K562 (cell line): Measurements from ENCODE around the gene ACSBG1. TPM values are rescaled to one million over a fixed set of nuclear protein-coding genes. Genes with fewer than 3 reads are reported as not detected.

Experiments used
- CEBPB ChIP-seq: fragments of 450-650 bp; IDR thresholded peaks from 2 replicates; pipeline ENCODE4 v1.6.1; 2016; ENCODE audit warnings: missing genetic modification characterization, missing compliant biosample characterization
- CXXC5 ChIP-seq: fragments of 250-450 bp; sonication (Bioruptor Pico); IDR thresholded peaks from 2 replicates; pipeline ENCODE4 v1.8.0; 2022; ENCODE audit warnings: inconsistent platforms, mild to moderate bottlenecking, moderate library complexity
- DPF2 ChIP-seq: fragments of 450-650 bp; IDR thresholded peaks from 2 replicates; pipeline ENCODE4 v1.6.1; 2016
- FOXA3 ChIP-seq, 2 experiments: fragments of 450-650 bp in 1 of 2; sonication (generic) in 1 of 2; formaldehyde crosslinking; IDR thresholded peaks in 1 of 2; conservative IDR thresholded peaks in 1 of 2; 2 replicates each; pipeline versions ENCODE4 v1.4.0 to v1.8.0; 2020 to 2022; ENCODE audit warnings: mild to moderate bottlenecking in 2 of 2, missing genetic modification reagents in 1 of 2
- FOXP4 ChIP-seq: sonication (generic); formaldehyde crosslinking; IDR thresholded peaks from 2 replicates; pipeline ENCODE4 v1.8.0; 2022; ENCODE audit warnings: mild to moderate bottlenecking, missing genetic modification reagents, borderline replicate concordance
- GMEB1 ChIP-seq: fragments of 250-450 bp; sonication (Bioruptor Pico); IDR thresholded peaks from 2 replicates; pipeline ENCODE4 v1.4.0; 2020; ENCODE audit warnings: mild to moderate bottlenecking
- NFE2 ChIP-seq: IDR thresholded peaks from 2 replicates; pipeline ENCODE4 v1.6.1; 2014; ENCODE audit warnings: antibody characterized with exemption, low read depth
- NR4A1 ChIP-seq, 2 experiments: fragments of 250-450 bp in 1 of 2; fragments of 450-650 bp in 1 of 2; sonication (Bioruptor Pico) in 1 of 2; IDR thresholded peaks; 2 replicates each; pipeline versions ENCODE4 v1.4.0 to v1.6.1; 2016 to 2020; ENCODE audit warnings: mild to moderate bottlenecking in 2 of 2, missing compliant biosample characterization in 1 of 2, missing genetic modification characterization in 1 of 2, moderate library complexity in 1 of 2
- PCBP2 ChIP-seq: fragments of 200-400 bp; formaldehyde crosslinking; IDR thresholded peaks from 2 replicates; pipeline ENCODE4 v1.6.1; 2018; ENCODE audit warnings: low read length, low read depth, mild to moderate bottlenecking, moderate library complexity; ENCODE audit not compliant: poor library complexity, severe bottlenecking
- RAD21 ChIP-seq, 2 experiments: fragments of 250-450 bp in 1 of 2; fragments of 450-650 bp in 1 of 2; sonication (Bioruptor Pico) in 1 of 2; formaldehyde crosslinking in 1 of 2; IDR thresholded peaks in 1 of 2; conservative IDR thresholded peaks in 1 of 2; 2 replicates each; pipeline versions ENCODE4 v1.4.0 to v1.8.0; 2020 to 2022; ENCODE audit warnings: mild to moderate bottlenecking in 2 of 2, moderate library complexity in 1 of 2
- RBM34 ChIP-seq: fragments of 200-400 bp; formaldehyde crosslinking; IDR thresholded peaks from 2 replicates; pipeline ENCODE4 v1.6.1; 2018; ENCODE audit warnings: low read length, borderline replicate concordance; ENCODE audit not compliant: insufficient read depth
- RCOR1 ChIP-seq, 2 experiments: IDR thresholded peaks; 2 replicates each; pipeline ENCODE4 v1.6.1; 2012; ENCODE audit warnings: low read depth in 2 of 2, low read length in 2 of 2, borderline replicate concordance in 1 of 2, improper control_type of control experiment in 1 of 2
- SMAD2 ChIP-seq: fragments of 150-350 bp; IDR thresholded peaks from 2 replicates; pipeline ENCODE4 v1.6.1; 2014; ENCODE audit warnings: low read depth, mild to moderate bottlenecking, low read length
- SUPT5H ChIP-seq: fragments of 450-650 bp; IDR thresholded peaks from 2 replicates; pipeline ENCODE4 v1.6.1; 2016
- VEZF1 ChIP-seq: fragments of 200-800 bp; sonication (Bioruptor generic); IDR thresholded peaks from 2 replicates; pipeline ENCODE4 v1.6.1; 2017; ENCODE audit warnings: missing genetic modification characterization, missing compliant biosample characterization
- ZBTB12 ChIP-seq: fragments of 250-450 bp; sonication (Bioruptor Pico); IDR thresholded peaks from 2 replicates; pipeline ENCODE4 v1.4.0; 2020
- ZBTB33 ChIP-seq: sonication (generic); formaldehyde crosslinking; IDR thresholded peaks from 2 replicates; pipeline ENCODE4 v1.8.1; 2023; ENCODE audit warnings: mild to moderate bottlenecking, missing genetic modification reagents
- ZNF707 ChIP-seq: fragments of 250-450 bp; sonication (Bioruptor Pico); conservative IDR thresholded peaks from 2 replicates; pipeline ENCODE4 v1.8.0; 2022; ENCODE audit warnings: inconsistent platforms, mild to moderate bottlenecking, moderate library complexity
- ZNF766 ChIP-seq: fragments of 200-800 bp; sonication (Bioruptor generic); conservative IDR thresholded peaks from 2 replicates; pipeline ENCODE4 v1.6.1; 2016; ENCODE audit warnings: missing genetic modification characterization, missing compliant biosample characterization
- polyA plus RNA-seq, 8 experiments: library from polyadenylated mRNA; depleted of rRNA in 4 of 8; stranded (reverse) in 5 of 8; unstranded in 3 of 8; fragments of >200 nt; fragmentation: Nextera tagmentation in 2 of 8; fragmentation: Illumina TruSeq in 1 of 8; extraction: Ambion mirVana in 2 of 8; extraction: Trizol in 1 of 8; gene quantifications; 2 replicates each; pipeline versions ENCODE4 v1.2.1 to v1.2.3, GENCODE V29; 2011 to 2014; ENCODE audit warnings: inconsistent platforms in 1 of 8, missing spikeins in 1 of 8
- total RNA-seq, 7 experiments: library from RNA; depleted of rRNA in 6 of 7; stranded (reverse); fragments of >200 nt in 6 of 7; fragmentation: Illumina TruSeq in 2 of 7; extraction: Trizol in 2 of 7; gene quantifications; 2 replicates each; pipeline versions ENCODE4 v1.2.1 to v1.2.3, GENCODE V29; 2011 to 2021; ENCODE audit warnings: low replicate concordance in 1 of 7

The ACSBG1 gene
- total and polyA plus RNA-seq, 9 of the 15 experiments (the other 6 are each of a cell fraction or from before 2014, with no cell fraction given): 0.36 to 6.4 (median 2.5) TPM

- TF ChIP-seq ZNF707 (CRISPR knock-in tag): no peak
- no peak for TF ChIP-seq NFE2
- no peak for TF ChIP-seq GMEB1 (CRISPR knock-in tag)
- TF ChIP-seq PCBP2: no peak
- TF ChIP-seq ZBTB12 (CRISPR knock-in tag): no peak
- TF ChIP-seq RBM34: no peak
- TF ChIP-seq NR4A1 (CRISPR knock-in tag; IDR thresholded peaks at IDR 0.05): no peak
- peak; percentile 74; the same call in 1 of the 2 replicates for TF ChIP-seq NR4A1 (tag; IDR thresholded peaks at IDR 0.05)
- no peak for TF ChIP-seq SUPT5H
- TF ChIP-seq SMAD2: no peak
- TF ChIP-seq FOXA3 (CRISPR knock-in tag; conservative IDR thresholded peaks at IDR 0.05 in 1 of 2, IDR thresholded peaks at IDR 0.05 in 1 of 2): no peak
- peak; percentile 64 for TF ChIP-seq DPF2
- no peak for TF ChIP-seq RAD21 (CRISPR knock-in tag; conservative IDR thresholded peaks at IDR 0.05 in 1 of 2, IDR thresholded peaks at IDR 0.05 in 1 of 2)
- no peak for TF ChIP-seq ZBTB33
- TF ChIP-seq VEZF1 (CRISPR knock-in tag): peak; percentile 35; the same call in 1 of the 2 replicates
- TF ChIP-seq FOXP4 (CRISPR knock-in tag): no peak
- 0 out of 2 replicates have a peak, but pooled peaks have one; percentile 11 for TF ChIP-seq CXXC5 (CRISPR knock-in tag)
- peak in 1 of 2 experiments; percentile 38; a peak in 1 of 4 replicates for TF ChIP-seq RCOR1 (IDR thresholded peaks at IDR 0.05; ENCODE audit: borderline replicate concordance in 1 of 2, low read depth in 2 of 2, low read length in 2 of 2)
- TF ChIP-seq CEBPB: 0 out of 2 replicates have a peak, but pooled peaks have one; percentile 15
- TF ChIP-seq ZNF766 (CRISPR knock-in tag): 0 out of 2 replicates have a peak, but pooled peaks have one; percentile 40
Observed at GRCh38 chr15:78244101-78244500, 9.7 kb upstream of the ACSBG1 start (continued).
